ENCODE measurements around the gene PUS10.

DNA sequence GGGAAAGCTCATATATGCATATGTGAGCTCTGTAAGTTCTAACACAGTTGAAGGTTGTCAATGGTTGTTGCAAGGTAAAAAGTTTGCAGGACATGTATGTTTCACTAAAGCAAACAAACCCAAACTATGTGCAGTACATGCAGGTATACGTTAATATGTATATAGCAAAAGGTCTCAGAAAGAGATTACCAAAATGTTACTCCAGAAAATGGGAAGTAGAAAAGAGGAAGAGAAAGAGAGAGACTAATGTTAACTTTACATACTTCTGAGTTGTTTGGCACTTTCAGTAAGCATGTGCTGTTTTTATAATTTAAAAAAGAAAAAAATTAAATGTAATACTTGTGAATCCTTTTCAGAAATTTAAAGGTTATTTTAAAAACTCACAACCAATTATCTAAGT lies 33.3 kb downstream of the PUS10 start:
- TF ChIP-seq, protein P1, sequence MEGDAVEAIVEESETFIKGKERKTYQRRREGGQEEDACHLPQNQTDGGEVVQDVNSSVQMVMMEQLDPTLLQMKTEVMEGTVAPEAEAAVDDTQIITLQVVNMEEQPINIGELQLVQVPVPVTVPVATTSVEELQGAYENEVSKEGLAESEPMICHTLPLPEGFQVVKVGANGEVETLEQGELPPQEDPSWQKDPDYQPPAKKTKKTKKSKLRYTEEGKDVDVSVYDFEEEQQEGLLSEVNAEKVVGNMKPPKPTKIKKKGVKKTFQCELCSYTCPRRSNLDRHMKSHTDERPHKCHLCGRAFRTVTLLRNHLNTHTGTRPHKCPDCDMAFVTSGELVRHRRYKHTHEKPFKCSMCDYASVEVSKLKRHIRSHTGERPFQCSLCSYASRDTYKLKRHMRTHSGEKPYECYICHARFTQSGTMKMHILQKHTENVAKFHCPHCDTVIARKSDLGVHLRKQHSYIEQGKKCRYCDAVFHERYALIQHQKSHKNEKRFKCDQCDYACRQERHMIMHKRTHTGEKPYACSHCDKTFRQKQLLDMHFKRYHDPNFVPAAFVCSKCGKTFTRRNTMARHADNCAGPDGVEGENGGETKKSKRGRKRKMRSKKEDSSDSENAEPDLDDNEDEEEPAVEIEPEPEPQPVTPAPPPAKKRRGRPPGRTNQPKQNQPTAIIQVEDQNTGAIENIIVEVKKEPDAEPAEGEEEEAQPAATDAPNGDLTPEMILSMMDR (IDR thresholded peaks at IDR 0.05), result no peak
- TF ChIP-seq POLR2A (IDR thresholded peaks at IDR 0.05), result no peak

Measured in Peyer's patch (tissue), 4 donors.